Neural progenitor cell (in vitro differentiated cells): Measurements from ENCODE around the gene CCR1. TPM values are rescaled to one million over a fixed set of nuclear protein-coding genes. Genes with fewer than 3 reads are reported as not detected.

Experiments
- DNase-seq: peaks from one replicate; pipeline ENCODE4 v3.0.0-alpha.2; 2016; ENCODE audit warnings: low spot score
- H2AFZ ChIP-seq: fragments of 200-600 bp; sonication (generic); replicated peaks from 2 replicates; pipeline ENCODE4 v1.6.1; 2016; ENCODE audit warnings: antibody characterized with exemption
- H3F3A ChIP-seq: fragments of 200-600 bp; sonication (generic); 2 replicates; pipeline ENCODE4 v1.6.1; 2016; ENCODE audit warnings: antibody characterized with exemption, low read depth
- H3K27ac ChIP-seq: fragments of 200-600 bp; sonication (generic); 2 replicates; pipeline ENCODE4 v1.5.1; 2016; ENCODE audit warnings: mild to moderate bottlenecking
- H3K27me3 ChIP-seq: fragments of 200-600 bp; sonication (generic); 2 replicates; pipeline ENCODE4 v1.6.1; 2016; ENCODE audit warnings: mild to moderate bottlenecking, moderate library complexity
- H3K36me3 ChIP-seq: fragments of 200-600 bp; sonication (generic); 2 replicates; pipeline ENCODE4 v1.5.1; 2016
- H3K4me1 ChIP-seq: fragments of 200-600 bp; sonication (generic); 2 replicates; pipeline ENCODE4 v1.6.1; 2016; ENCODE audit warnings: mixed run types
- H3K4me2 ChIP-seq: fragments of 200-600 bp; sonication (generic); 2 replicates; pipeline ENCODE4 v1.6.1; 2016
- H3K4me3 ChIP-seq: fragments of 200-600 bp; sonication (generic); 2 replicates; pipeline ENCODE4 v1.5.1; 2016
- H3K79me2 ChIP-seq: fragments of 200-600 bp; sonication (generic); 2 replicates; pipeline ENCODE4 v1.6.1; 2016; ENCODE audit warnings: low read depth
- H3K9ac ChIP-seq: fragments of 200-600 bp; sonication (generic); 2 replicates; pipeline ENCODE4 v1.6.1; 2016
- H3K9me3 ChIP-seq: fragments of 200-600 bp; sonication (generic); 2 replicates; pipeline ENCODE4 v1.5.1; 2016; ENCODE audit warnings: low read depth
- H4K20me1 ChIP-seq: fragments of 200-600 bp; sonication (generic); 2 replicates; pipeline ENCODE4 v1.6.1; 2016; ENCODE audit warnings: low read depth
- H3K27ac Mint-ChIP-seq: 3 replicates; pipeline ENCODE4 v1.8.0; 2021; ENCODE audit warnings: mixed read lengths
- H3K27me3 Mint-ChIP-seq: 2 replicates; pipeline ENCODE4 v1.8.0; 2022; ENCODE audit warnings: low read depth, mild to moderate bottlenecking, inconsistent platforms, moderate library complexity, mixed read lengths; ENCODE audit not compliant: insufficient read depth
- H3K36me3 Mint-ChIP-seq: 3 replicates; pipeline ENCODE4 v1.8.0; 2021; ENCODE audit warnings: mixed read lengths
- H3K4me1 Mint-ChIP-seq: 3 replicates; pipeline ENCODE4 v1.8.0; 2021; ENCODE audit warnings: mixed read lengths
- H3K4me3 Mint-ChIP-seq: 3 replicates; pipeline ENCODE4 v1.8.0; 2021; ENCODE audit warnings: mild to moderate bottlenecking, moderate library complexity, mixed read lengths
- H3K9me3 Mint-ChIP-seq: 3 replicates; pipeline ENCODE4 v1.8.0; 2020; ENCODE audit warnings: mixed read lengths
- EZH2 ChIP-seq: fragments of 200-600 bp; sonication (generic); IDR thresholded peaks from 2 replicates; pipeline ENCODE4 v1.6.1; 2017; ENCODE audit warnings: antibody characterized with exemption, mild to moderate bottlenecking, moderate library complexity
- EZH2phosphoT487 ChIP-seq: fragments of 200-600 bp; sonication (generic); IDR thresholded peaks from 2 replicates; pipeline ENCODE4 v1.6.1; 2017; ENCODE audit warnings: antibody characterized with exemption
- total RNA-seq: library from RNA; depleted of rRNA; stranded (reverse); fragments of >200 nt; gene quantifications from 2 replicates; pipeline ENCODE4 v1.2.3, GENCODE V29; 2015; ENCODE audit warnings: low replicate concordance
- TF ChIP-seq, protein P1 (sequence below): fragments of 200-600 bp; sonication (generic); IDR thresholded peaks from 2 replicates; pipeline ENCODE4 v1.5.1; 2017; ENCODE audit warnings: antibody characterized with exemption, mild to moderate bottlenecking

CCR1 gene
- total RNA-seq, 1 donor from 2014 or later = not detected

DNA sequence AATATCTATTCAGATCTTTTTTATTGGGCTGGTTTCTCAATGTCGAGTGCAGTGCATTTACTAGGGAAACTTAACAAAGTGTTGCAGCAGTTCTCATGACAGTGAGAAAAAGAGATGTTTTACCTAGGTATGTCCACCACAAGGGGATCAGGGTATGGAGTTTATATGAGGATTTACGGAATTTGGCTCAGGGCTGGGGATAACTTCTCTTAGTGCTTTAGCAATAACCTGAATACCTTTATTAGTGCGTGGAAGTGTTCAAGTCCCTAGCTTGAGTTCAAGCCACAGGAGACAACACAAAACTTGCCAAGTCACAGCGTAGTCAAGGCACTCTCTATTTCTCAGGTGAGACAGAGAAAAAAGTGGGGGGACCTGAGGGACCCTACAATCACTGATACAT lies 30.3 kb upstream of the CCR1 start:
- Histone ChIP-seq H3K79me2 (no peaks in the 10 kb centered on the region), H3K36me3 (no peaks in the 10 kb centered on the region), H3K9me3 (no peaks in the 10 kb centered on the region), H3K4me3 (no peak overlapping the region), H3K27ac (no peak overlapping the region), H3K4me2 (no peak overlapping the region), H4K20me1 (no peaks in the 10 kb centered on the region), H3K27me3 (no peaks in the 10 kb centered on the region), H2AFZ (no peak overlapping the region), H3F3A (no peaks in the 10 kb centered on the region), H3K9ac (no peak overlapping the region), H3K4me1 (no peaks in the 10 kb centered on the region)
- TF ChIP-seq EZH2 (no peak), EZH2phosphoT487 (no peak)
- TF ChIP-seq, protein P1, sequence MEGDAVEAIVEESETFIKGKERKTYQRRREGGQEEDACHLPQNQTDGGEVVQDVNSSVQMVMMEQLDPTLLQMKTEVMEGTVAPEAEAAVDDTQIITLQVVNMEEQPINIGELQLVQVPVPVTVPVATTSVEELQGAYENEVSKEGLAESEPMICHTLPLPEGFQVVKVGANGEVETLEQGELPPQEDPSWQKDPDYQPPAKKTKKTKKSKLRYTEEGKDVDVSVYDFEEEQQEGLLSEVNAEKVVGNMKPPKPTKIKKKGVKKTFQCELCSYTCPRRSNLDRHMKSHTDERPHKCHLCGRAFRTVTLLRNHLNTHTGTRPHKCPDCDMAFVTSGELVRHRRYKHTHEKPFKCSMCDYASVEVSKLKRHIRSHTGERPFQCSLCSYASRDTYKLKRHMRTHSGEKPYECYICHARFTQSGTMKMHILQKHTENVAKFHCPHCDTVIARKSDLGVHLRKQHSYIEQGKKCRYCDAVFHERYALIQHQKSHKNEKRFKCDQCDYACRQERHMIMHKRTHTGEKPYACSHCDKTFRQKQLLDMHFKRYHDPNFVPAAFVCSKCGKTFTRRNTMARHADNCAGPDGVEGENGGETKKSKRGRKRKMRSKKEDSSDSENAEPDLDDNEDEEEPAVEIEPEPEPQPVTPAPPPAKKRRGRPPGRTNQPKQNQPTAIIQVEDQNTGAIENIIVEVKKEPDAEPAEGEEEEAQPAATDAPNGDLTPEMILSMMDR = no peak
- no peak overlapping the region for H3K27ac Mint-ChIP-seq
- H3K9me3 Mint-ChIP-seq = no peaks in the 10 kb centered on the region
- peaks cover 1% of the 10 kb centered on the region for H3K27me3 Mint-ChIP-seq
- H3K4me1 Mint-ChIP-seq = no peaks in the 10 kb centered on the region
- H3K36me3 Mint-ChIP-seq = no peaks in the 10 kb centered on the region
- H3K4me3 Mint-ChIP-seq = no peak overlapping the region
- no peak for DNase-seq

DNA sequence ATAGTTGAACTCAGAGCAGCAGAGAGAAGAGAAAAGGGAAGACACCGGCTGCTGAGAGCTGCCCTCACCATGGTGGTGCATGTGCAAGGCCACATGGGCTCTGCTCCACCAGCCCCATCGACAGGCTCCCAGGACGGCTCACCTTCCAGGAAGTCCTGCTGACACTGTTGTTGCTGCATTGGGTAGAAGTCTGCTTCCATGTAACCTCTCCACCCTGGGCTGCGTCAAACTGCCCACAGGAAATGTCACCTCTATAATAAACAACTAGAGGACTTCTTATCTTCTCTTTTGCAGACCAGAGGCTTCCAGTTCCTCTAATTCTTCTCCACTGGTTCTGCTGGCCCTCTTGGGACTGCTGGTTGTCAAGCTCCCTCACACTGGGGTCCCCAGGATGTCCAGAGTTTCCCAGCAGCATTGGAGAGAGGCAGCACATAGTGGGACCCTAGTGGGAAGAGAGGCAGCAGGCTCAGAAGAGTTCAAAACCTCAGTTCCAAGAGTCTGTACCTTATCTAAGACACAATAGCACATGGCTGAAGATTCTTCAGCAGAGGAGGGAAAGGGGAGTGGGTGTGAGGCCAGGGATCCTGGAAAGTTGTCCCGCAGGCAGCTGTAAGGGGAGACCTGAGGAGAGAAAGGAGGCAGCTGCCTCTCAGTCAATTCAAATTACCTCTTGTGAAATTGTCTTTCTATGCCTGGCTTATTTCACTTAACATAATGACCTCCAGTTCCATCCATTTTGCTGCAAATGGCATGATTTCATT lies 28.4 kb upstream of the CCR1 start:
- no peak overlapping the region for H3K4me2 ChIP-seq
- Mint-ChIP-seq H3K4me1 (no peaks in the 10 kb centered on the region), H3K4me3 (no peak overlapping the region), H3K27me3 (peaks cover 9% of the 10 kb centered on the region), H3K36me3 (no peaks in the 10 kb centered on the region), H3K9me3 (no peaks in the 10 kb centered on the region), H3K27ac (no peak overlapping the region)
- TF ChIP-seq EZH2phosphoT487 (no peak), EZH2 (no peak)
- TF ChIP-seq, protein P1 = no peak
- H4K20me1 ChIP-seq = no peaks in the 10 kb centered on the region
- H3K36me3 ChIP-seq = no peaks in the 10 kb centered on the region
- H3K9me3 ChIP-seq = no peaks in the 10 kb centered on the region
- H3F3A ChIP-seq = no peaks in the 10 kb centered on the region
- no peak overlapping the region for H2AFZ ChIP-seq
- H3K4me3 ChIP-seq = no peak overlapping the region
- no peaks in the 10 kb centered on the region for H3K79me2 ChIP-seq
- H3K9ac ChIP-seq = no peak overlapping the region
- no peaks in the 10 kb centered on the region for H3K27me3 ChIP-seq
- no peaks in the 10 kb centered on the region for H3K4me1 ChIP-seq
- no peak for DNase-seq
- no peak overlapping the region for H3K27ac ChIP-seq

GRCh38 chr3:46235425-46235824 lies 27.3 kb upstream of the CCR1 start:
- Histone ChIP-seq H3F3A (no peaks in the 10 kb centered on the region), H3K27me3 (no peaks in the 10 kb centered on the region), H3K4me1 (no peaks in the 10 kb centered on the region), H3K79me2 (no peaks in the 10 kb centered on the region), H3K36me3 (no peaks in the 10 kb centered on the region), H2AFZ (no peak overlapping the region), H4K20me1 (no peaks in the 10 kb centered on the region), H3K9me3 (no peaks in the 10 kb centered on the region), H3K9ac (no peak overlapping the region), H3K27ac (no peak overlapping the region), H3K4me2 (no peak overlapping the region), H3K4me3 (no peak overlapping the region)
- Mint-ChIP-seq H3K36me3 (no peaks in the 10 kb centered on the region), H3K9me3 (no peaks in the 10 kb centered on the region), H3K27me3 (peaks cover 9% of the 10 kb centered on the region), H3K27ac (no peak overlapping the region), H3K4me1 (no peaks in the 10 kb centered on the region), H3K4me3 (no peak overlapping the region)
- TF ChIP-seq EZH2phosphoT487 (no peak), EZH2 (no peak)
- TF ChIP-seq, protein P1 = no peak
- DNase-seq = no peak
